Glomerular endothelial cell (primary cell): ENCODE results near the gene SNX5. TPM values are rescaled to one million over a fixed set of nuclear protein-coding genes. Genes with fewer than 3 reads are reported as not detected.

Experiments
- total RNA-seq: library from RNA; depleted of rRNA; stranded (reverse); fragments of >200 nt; gene quantifications from 2 replicates; pipeline ENCODE4 v1.2.3, GENCODE V29; 2015

Gene SNX5
- total RNA-seq, 1 donor from 2014 or later = 90.1 TPM

Other genes starting within 250 kb of the SNX5 start
- 16.6 and 18.6 TPM in 2 replicates for gene MGME1, start 224 bp upstream of the SNX5 start, total RNA-seq
- not detected in 2 replicates for gene OVOL2, start 89.1 kb upstream of the SNX5 start, total RNA-seq
- 8.9 and 13.0 TPM in 2 replicates for gene KAT14, start 169.1 kb upstream of the SNX5 start, total RNA-seq
- gene PET117, start 169.1 kb upstream of the SNX5 start, total RNA-seq = 4.9 and 11.4 TPM in 2 replicates